Measurements from ENCODE around the gene PSMF1. TPM values are rescaled to one million over a fixed set of nuclear protein-coding genes. Genes with fewer than 3 reads are reported as not detected.
"Not testable (repeated sequence)": the region's sequence is repeated elsewhere in the genome, so short reads cannot be mapped to it uniquely, and the experiment has no call there.

PSMF1 gene
- total RNA-seq, 4 donors from 2014 or later = 44.6 to 167 (median 67.8) TPM

GRCh38 chr20:1214838-1215261, 96.4 kb downstream of the PSMF1 start:
- TF ChIP-seq POLR2A (IDR thresholded peaks at IDR 0.05) (no peak), CTCF (IDR thresholded peaks at IDR 0.05) (no peak)
- H3K4me3 ChIP-seq = no peak overlapping the region
- no peaks in the 10 kb centered on the region for H3K4me1 ChIP-seq
- no peak overlapping the region for H3K27ac ChIP-seq
- H3K9me3 ChIP-seq = no peaks in the 10 kb centered on the region
- no peaks in the 10 kb centered on the region for H3K27me3 ChIP-seq
- no peaks in the 10 kb centered on the region for H3K36me3 ChIP-seq
- no peak for DNase-seq

GRCh38 chr20:1215386-1216170, 97.2 kb downstream of the PSMF1 start:
- TF ChIP-seq POLR2A (IDR thresholded peaks at IDR 0.05) = no peak
- TF ChIP-seq CTCF (IDR thresholded peaks at IDR 0.05) = no peak

GRCh38 chr20:1216527-1217427, 98.4 kb downstream of the PSMF1 start:
- H3K4me3 ChIP-seq, H3K36me3 ChIP-seq, H3K27me3 ChIP-seq, H3K4me1 ChIP-seq, H3K27ac ChIP-seq, DNase-seq, H3K9me3 ChIP-seq: not testable (repeated sequence)

More at GRCh38 chr20:1215386-1216170, 97.2 kb downstream of the PSMF1 start:
- no peak for DNase-seq
- Histone ChIP-seq H3K36me3 (no peaks in the 10 kb centered on the region), H3K4me3 (no peak overlapping the region), H3K27me3 (no peaks in the 10 kb centered on the region), H3K27ac (no peak overlapping the region), H3K9me3 (no peaks in the 10 kb centered on the region), H3K4me1 (no peaks in the 10 kb centered on the region)

Other genes with a start within 250 kb of the PSMF1 start
- gene ANGPT4, start 202.3 kb upstream of the PSMF1 start, total RNA-seq = under 1 TPM in 1 of 4 donors, not detected in 3; 0.27 TPM
- gene RSPO4, start 116.3 kb upstream of the PSMF1 start, total RNA-seq = not detected
- 10 to 100 TPM; 11.6 to 87.6 (median 30.2) TPM for gene TMEM74B, start 66.4 kb downstream of the PSMF1 start, total RNA-seq
- 1 to 10 TPM in 2 of 4 donors, not detected in 2; 1.7 to 2.3 TPM for gene C20orf202, start 84.9 kb downstream of the PSMF1 start, total RNA-seq
- gene RAD21L1, start 107.4 kb downstream of the PSMF1 start, total RNA-seq = not detected
- gene SNPH, start 147.7 kb downstream of the PSMF1 start, total RNA-seq = 1 to 10 TPM in 3 of 4 donors, under 1 TPM in 1; 0.53 to 6.6 (median 2.4) TPM
- gene SDCBP2, start 210.5 kb downstream of the PSMF1 start, total RNA-seq = 100 to 1,000 TPM in 3 of 4 donors, 10 to 100 TPM in 1; 29.7 to 361 (median 306) TPM

Data from Peyer's patch (tissue), 4 donors.